Gastroesophageal sphincter (tissue), 3 donors: ENCODE data around the gene PRKCQ.

Experiments used
- CTCF ChIP-seq, 4 experiments: fragments of 200-600 bp in 2 of 4; fragments of 450-650 bp in 2 of 4; sonication (generic) in 1 of 4; IDR thresholded peaks; one replicate each; pipeline ENCODE4 v1.5.1; 2017 to 2019; ENCODE audit warnings: antibody characterized with exemption in 4 of 4, mild to moderate bottlenecking in 2 of 4, moderate library complexity in 2 of 4
- EP300 ChIP-seq: sonication (generic); formaldehyde crosslinking; IDR thresholded peaks from one replicate; pipeline ENCODE4 v1.6.1; 2017; ENCODE audit warnings: antibody characterized with exemption, mild to moderate bottlenecking
- POLR2A ChIP-seq, 2 donors: fragments of 450-650 bp; IDR thresholded peaks; one replicate each; pipeline ENCODE4 v1.6.1; 2017; ENCODE audit warnings: antibody characterized with exemption in 2 of 2, mild to moderate bottlenecking in 2 of 2, moderate library complexity in 1 of 2
- POLR2AphosphoS5 ChIP-seq: sonication (generic); formaldehyde crosslinking; IDR thresholded peaks from one replicate; pipeline ENCODE4 v1.6.1; 2017; ENCODE audit warnings: antibody characterized with exemption

DNA sequence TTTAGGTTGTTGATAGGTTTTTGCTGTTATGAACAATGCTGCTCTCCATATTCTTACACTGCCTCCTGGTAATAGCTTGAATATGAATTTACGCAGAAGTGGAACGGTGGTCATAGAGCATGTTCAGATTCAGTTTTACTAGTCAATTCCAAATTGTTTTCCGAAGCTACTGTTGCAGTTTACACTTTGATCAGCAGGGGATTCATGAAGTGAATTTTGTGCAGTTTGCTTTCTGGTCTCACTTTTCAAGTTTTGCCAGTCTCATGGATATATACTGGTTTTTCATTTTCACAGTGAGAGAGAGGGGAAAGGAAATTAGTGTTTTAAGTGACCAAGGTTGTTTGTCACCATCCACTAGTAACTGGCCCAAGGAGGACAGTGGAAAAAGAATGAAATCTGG, 171.3 kb downstream of the PRKCQ start:
- TF ChIP-seq CTCF (IDR thresholded peaks at IDR 0.05) (no peak), POLR2A (IDR thresholded peaks at IDR 0.05) (no peak), POLR2AphosphoS5 (no peak), EP300 (no peak)
